ENCODE data around the gene PCSK5. TPM values are rescaled to one million over a fixed set of nuclear protein-coding genes. Genes with fewer than 3 reads are reported as not detected.
A peak's percentile ranks its signal among the peaks of the same experiment; 100 is the strongest.
"Not testable (repeated sequence)": the region's sequence is repeated elsewhere in the genome, so short reads cannot be mapped to it uniquely, and the experiment has no call there.

PCSK5 gene
- 15.1 and 18.6 TPM in 2 replicates for total RNA-seq (2014; rRNA removed; shearing (Covaris generic))

DNA sequence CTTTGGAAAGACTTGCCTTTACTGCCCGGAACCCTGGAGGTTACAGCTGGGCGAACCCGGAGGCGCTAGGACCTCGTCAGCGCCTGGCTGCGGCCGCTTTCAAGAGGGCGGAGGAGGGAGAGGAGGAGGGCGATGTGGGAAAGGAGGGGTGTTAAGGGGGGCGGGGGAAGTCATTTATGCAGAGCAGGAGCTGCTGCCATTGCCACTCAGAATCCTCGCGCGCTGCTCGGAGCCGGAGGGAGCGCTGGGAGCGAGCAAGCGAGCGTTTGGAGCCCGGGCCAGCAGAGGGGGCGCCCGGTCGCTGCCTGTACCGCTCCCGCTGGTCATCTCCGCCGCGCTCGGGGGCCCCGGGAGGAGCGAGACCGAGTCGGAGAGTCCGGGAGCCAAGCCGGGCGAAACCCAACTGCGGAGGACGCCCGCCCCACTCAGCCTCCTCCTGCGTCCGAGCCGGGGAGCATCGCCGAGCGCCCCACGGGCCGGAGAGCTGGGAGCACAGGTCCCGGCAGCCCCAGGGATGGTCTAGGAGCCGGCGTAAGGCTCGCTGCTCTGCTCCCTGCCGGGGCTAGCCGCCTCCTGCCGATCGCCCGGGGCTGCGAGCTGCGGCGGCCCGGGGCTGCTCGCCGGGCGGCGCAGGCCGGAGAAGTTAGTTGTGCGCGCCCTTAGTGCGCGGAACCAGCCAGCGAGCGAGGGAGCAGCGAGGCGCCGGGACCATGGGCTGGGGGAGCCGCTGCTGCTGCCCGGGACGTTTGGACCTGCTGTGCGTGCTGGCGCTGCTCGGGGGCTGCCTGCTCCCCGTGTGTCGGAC, at the start of gene PCSK5:
TSS of gene PCSK5 (plus strand) at position 202 of the 805 bp plus-strand sequence. CDS start at position 711, 509 bp downstream.
- no peaks in the 10 kb centered on the region; the same call in 1 of the 2 replicates for H3K36me3 ChIP-seq
- H3K9me3 ChIP-seq (replicated peaks) = no peaks in the 10 kb centered on the region
- H3K27ac ChIP-seq = peak within 1 kb of the TSS; percentile 91
- peak within 1 kb of the TSS; percentile 89 for H3K4me3 ChIP-seq
- 0 out of 2 replicates have a peak, but pooled peaks cover 7% of the 10 kb centered on the region for H3K4me1 ChIP-seq
- H3K27me3 ChIP-seq = no peaks in the 10 kb centered on the region
- peak; percentile 98 for DNase-seq

DNA sequence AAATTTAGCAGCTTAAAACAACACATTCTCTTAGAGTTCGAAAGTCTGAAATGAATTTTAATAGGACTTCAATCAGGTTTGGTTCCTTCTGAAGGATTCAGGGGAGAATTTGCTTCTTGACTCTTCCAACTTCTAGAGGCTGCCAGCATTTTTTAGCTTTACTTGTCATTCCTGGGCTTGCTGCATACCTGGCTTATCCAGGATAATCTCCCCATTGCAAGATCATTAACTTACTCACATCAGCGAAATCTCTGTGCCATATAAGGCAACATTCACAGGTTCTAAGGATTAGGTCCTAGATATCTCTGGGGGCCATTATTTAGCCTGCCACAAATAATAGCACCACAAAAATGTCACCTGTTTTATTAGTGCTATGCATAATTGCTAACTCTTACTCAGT, 46.2 kb upstream of the PCSK5 start:
- H3K4me1 ChIP-seq = no peaks in the 10 kb centered on the region
- H3K27me3 ChIP-seq = no peaks in the 10 kb centered on the region
- H3K27ac ChIP-seq = no peak overlapping the region
- DNase-seq = no peak
- H3K4me3 ChIP-seq = no peak overlapping the region
- H3K36me3 ChIP-seq = no peaks in the 10 kb centered on the region
- H3K9me3 ChIP-seq (replicated peaks) = 0 out of 2 replicates have a peak, but pooled peaks cover 4% of the 10 kb centered on the region

- no peak overlapping the region for H3K4me3 ChIP-seq
- H3K36me3 ChIP-seq = no peaks in the 10 kb centered on the region
- H3K27ac ChIP-seq = no peak overlapping the region
- H3K4me1 ChIP-seq = no peaks in the 10 kb centered on the region
- 0 out of 2 replicates have a peak, but pooled peaks cover 4% of the 10 kb centered on the region for H3K9me3 ChIP-seq (replicated peaks)
- no peak for DNase-seq
- H3K27me3 ChIP-seq = 0 out of 2 replicates have a peak, but pooled peaks cover 3% of the 10 kb centered on the region
Observed at GRCh38 chr9:75845806-75846205, 44.7 kb upstream of the PCSK5 start.

GRCh38 chr9:75847085-75847484, 43.4 kb upstream of the PCSK5 start:
- Histone ChIP-seq H3K36me3 (no peaks in the 10 kb centered on the region), H3K9me3 (replicated peaks) (0 out of 2 replicates have a peak, but pooled peaks cover 4% of the 10 kb centered on the region), H3K4me1 (no peaks in the 10 kb centered on the region), H3K27me3 (0 out of 2 replicates have a peak, but pooled peaks cover 4% of the 10 kb centered on the region), H3K4me3 (no peak overlapping the region), H3K27ac (no peak overlapping the region)
- DNase-seq = no peak

DNA sequence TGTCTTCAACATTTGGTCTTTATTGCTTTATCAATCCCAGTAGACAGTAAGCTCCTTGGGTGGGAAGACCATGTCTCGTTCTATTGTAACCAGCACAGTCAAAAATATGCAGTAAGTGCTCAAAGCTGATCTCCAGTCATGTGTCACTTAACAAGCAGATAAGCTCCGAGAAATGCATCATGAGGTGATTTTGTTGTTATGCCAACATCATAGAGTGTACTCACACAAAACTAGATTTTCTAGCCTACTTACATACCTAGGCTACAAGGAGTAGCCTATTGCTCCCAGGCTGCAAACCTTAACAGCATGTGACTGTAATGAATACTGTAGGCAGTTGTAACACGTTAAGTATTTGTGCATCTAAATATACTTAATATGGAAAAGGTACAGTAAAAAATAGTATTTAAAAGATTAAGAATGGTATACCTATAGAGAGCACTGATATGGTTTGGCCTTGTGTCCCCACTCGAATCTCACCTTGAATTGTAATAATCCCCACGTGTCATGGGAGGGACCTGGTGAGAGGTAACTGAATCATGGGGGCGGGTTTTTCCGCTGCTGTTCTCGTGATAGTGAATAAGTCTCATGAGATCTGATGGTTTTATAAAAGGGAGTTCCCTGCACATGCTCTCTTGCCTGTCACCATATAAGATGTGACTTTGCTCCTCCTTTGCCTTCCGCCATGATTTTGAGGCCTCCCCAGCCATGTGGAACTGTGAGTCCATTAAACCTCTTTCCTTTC, 39.8 kb upstream of the PCSK5 start:
- DNase-seq = no peak
- H3K27ac ChIP-seq = no peak overlapping the region

GRCh38 chr9:75851917-75852316, 38.6 kb upstream of the PCSK5 start:
- Histone ChIP-seq H3K9me3 (replicated peaks) (no peaks in the 10 kb centered on the region), H3K4me3 (no peak overlapping the region), H3K4me1 (no peaks in the 10 kb centered on the region), H3K27ac (no peak overlapping the region), H3K36me3 (no peaks in the 10 kb centered on the region), H3K27me3 (0 out of 2 replicates have a peak, but pooled peaks cover 4% of the 10 kb centered on the region)
- DNase-seq = no peak

More for the DNA sequence above, 39.8 kb upstream of the PCSK5 start:
- Histone ChIP-seq H3K36me3 (no peaks in the 10 kb centered on the region), H3K4me1 (no peaks in the 10 kb centered on the region), H3K27me3 (0 out of 2 replicates have a peak, but pooled peaks cover 4% of the 10 kb centered on the region), H3K9me3 (replicated peaks) (no peaks in the 10 kb centered on the region), H3K4me3 (no peak overlapping the region)

DNA sequence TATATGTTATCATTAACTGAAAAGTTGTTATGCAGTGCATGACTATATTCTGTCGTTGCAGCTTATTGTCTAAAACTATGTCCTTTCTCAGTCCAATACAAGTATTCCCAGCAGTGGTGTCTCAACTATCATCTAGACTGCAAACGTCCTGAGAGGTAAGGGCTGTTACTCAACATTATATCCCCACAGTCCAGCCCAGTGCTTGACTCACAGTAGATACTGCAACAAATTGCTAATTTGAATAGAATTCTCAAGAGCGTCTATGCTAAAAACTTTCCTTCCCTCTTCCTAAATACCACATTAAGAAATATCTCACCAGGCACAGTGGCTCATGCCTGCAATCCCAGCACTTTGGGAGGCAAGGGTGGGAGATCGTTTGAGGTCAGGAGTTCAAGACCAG, 37.7 kb upstream of the PCSK5 start:
- H3K9me3 ChIP-seq (replicated peaks) = no peaks in the 10 kb centered on the region
- H3K36me3 ChIP-seq = no peaks in the 10 kb centered on the region
- H3K27me3 ChIP-seq = 0 out of 2 replicates have a peak, but pooled peaks cover 4% of the 10 kb centered on the region
- no peak for DNase-seq
- H3K27ac ChIP-seq = no peak overlapping the region
- no peak overlapping the region for H3K4me3 ChIP-seq
- no peaks in the 10 kb centered on the region for H3K4me1 ChIP-seq

DNA sequence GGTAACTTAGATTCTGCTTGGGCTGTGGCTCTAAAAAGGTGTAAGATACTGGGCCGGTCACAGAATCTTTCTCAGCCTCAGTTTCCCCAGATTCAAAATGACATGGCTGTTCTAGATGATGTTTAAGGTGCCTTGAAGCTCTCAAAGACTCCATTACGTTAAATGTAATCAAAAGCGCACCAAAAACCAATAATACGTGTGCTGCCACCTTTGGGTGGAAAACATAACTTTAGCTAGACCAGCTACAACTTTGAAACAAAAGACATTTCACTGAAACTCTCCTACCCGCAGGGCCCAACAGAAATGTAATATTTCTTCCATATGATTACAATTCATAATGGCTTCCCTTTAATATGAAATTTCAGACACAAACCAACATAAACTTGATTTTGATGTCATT, 35.0 kb upstream of the PCSK5 start:
- H3K4me3 ChIP-seq = no peak overlapping the region
- no peak overlapping the region for H3K27ac ChIP-seq
- DNase-seq = peak in 1 of 2 experiments; percentile 43
- no peaks in the 10 kb centered on the region for H3K4me1 ChIP-seq
- no peaks in the 10 kb centered on the region for H3K36me3 ChIP-seq
- no peaks in the 10 kb centered on the region for H3K9me3 ChIP-seq (replicated peaks)
- H3K27me3 ChIP-seq = 0 out of 2 replicates have a peak, but pooled peaks cover 4% of the 10 kb centered on the region

GRCh38 chr9:75858497-75859092, 31.9 kb upstream of the PCSK5 start:
- Histone ChIP-seq H3K4me3 (no peak overlapping the region), H3K4me1 (no peaks in the 10 kb centered on the region), H3K27me3 (no peaks in the 10 kb centered on the region), H3K36me3 (no peaks in the 10 kb centered on the region), H3K27ac (no peak overlapping the region), H3K9me3 (replicated peaks) (no peaks in the 10 kb centered on the region)
- no peak for DNase-seq

- Histone ChIP-seq H3K4me3 (no peak overlapping the region), H3K9me3 (replicated peaks) (no peaks in the 10 kb centered on the region), H3K27ac (no peak overlapping the region), H3K36me3 (no peaks in the 10 kb centered on the region), H3K4me1 (no peaks in the 10 kb centered on the region), H3K27me3 (no peaks in the 10 kb centered on the region)
- DNase-seq = no peak
Observed at GRCh38 chr9:75864266-75864665, 26.2 kb upstream of the PCSK5 start.

GRCh38 chr9:75866273-75866871, 24.1 kb upstream of the PCSK5 start:
- Histone ChIP-seq H3K4me3 (no peak overlapping the region), H3K9me3 (replicated peaks) (no peaks in the 10 kb centered on the region), H3K4me1 (no peaks in the 10 kb centered on the region), H3K27ac (no peak overlapping the region), H3K27me3 (no peaks in the 10 kb centered on the region), H3K36me3 (no peaks in the 10 kb centered on the region)
- peak; percentile 30 to 74 for DNase-seq

GRCh38 chr9:75868526-75868925, 21.9 kb upstream of the PCSK5 start:
- H3K4me3 ChIP-seq; H3K27ac ChIP-seq; H3K36me3 ChIP-seq; H3K9me3 ChIP-seq (replicated peaks); H3K27me3 ChIP-seq; DNase-seq; H3K4me1 ChIP-seq: not testable (repeated sequence)

GRCh38 chr9:75869236-75869635, 21.2 kb upstream of the PCSK5 start:
- Histone ChIP-seq H3K9me3 (replicated peaks) (no peaks in the 10 kb centered on the region), H3K27me3 (no peaks in the 10 kb centered on the region), H3K4me3 (no peak overlapping the region), H3K4me1 (no peaks in the 10 kb centered on the region), H3K36me3 (no peaks in the 10 kb centered on the region), H3K27ac (no peak overlapping the region)
- no peak for DNase-seq

- DNase-seq = no peak
- Histone ChIP-seq H3K4me3 (no peak overlapping the region), H3K4me1 (no peaks in the 10 kb centered on the region), H3K9me3 (replicated peaks) (no peaks in the 10 kb centered on the region), H3K36me3 (no peaks in the 10 kb centered on the region), H3K27ac (no peak overlapping the region), H3K27me3 (no peaks in the 10 kb centered on the region)
Observed at GRCh38 chr9:75870450-75870849, 20.0 kb upstream of the PCSK5 start.

Measured in SJCRH30 (cell line).